ENCODE data around the gene RBMS2.

RBMS2 gene

GRCh38 chr12:56602239-56602638, 80.6 kb downstream of the RBMS2 start:
- in situ Hi-C loops (cut with HindIII; ENCODE audit: low pct_unique_long_range_greater_than_20kb, low sequenced_read_pairs): no loop called here
- DNase-seq (ENCODE audit: low read depth in 1 of 2, low spot score in 1 of 2): no peak
- no peak for TF ChIP-seq JUND (IDR thresholded peaks at IDR 0.05; ENCODE audit: low read depth)

- in situ Hi-C loops (cut with HindIII; ENCODE audit: low pct_unique_long_range_greater_than_20kb, low sequenced_read_pairs): no loop called here
- TF ChIP-seq JUND (IDR thresholded peaks at IDR 0.05; ENCODE audit: low read depth): no peak
- DNase-seq (ENCODE audit: low read depth in 1 of 2, low spot score in 1 of 2): no peak
Observed at GRCh38 chr12:56604355-56604754, 82.7 kb downstream of the RBMS2 start.

DNA sequence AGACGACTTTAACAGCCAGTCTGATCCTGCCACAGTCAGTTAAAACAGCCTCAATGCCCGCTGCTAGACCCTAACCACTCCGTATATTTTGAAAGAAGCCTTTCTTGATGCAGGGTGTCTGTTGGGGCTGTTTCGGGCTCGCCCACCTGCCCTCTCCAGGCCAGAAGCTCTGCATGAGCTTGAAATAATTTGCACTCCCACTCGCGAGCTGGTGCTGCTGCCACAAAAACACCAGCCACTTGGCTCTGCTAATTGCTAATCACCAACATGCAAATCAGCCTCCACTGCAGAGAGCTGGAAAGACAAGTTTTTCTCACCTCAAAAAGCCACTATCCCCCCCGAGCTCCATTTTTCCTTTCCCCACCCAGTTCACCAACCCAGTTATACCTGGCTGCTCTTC, 93.0 kb downstream of the RBMS2 start:
- DNase-seq (ENCODE audit: low read depth in 1 of 2, low spot score in 1 of 2): no peak
- TF ChIP-seq JUND (IDR thresholded peaks at IDR 0.05; ENCODE audit: low read depth): no peak
- in situ Hi-C loops (cut with HindIII; ENCODE audit: low pct_unique_long_range_greater_than_20kb, low sequenced_read_pairs): no loop called here

DNA sequence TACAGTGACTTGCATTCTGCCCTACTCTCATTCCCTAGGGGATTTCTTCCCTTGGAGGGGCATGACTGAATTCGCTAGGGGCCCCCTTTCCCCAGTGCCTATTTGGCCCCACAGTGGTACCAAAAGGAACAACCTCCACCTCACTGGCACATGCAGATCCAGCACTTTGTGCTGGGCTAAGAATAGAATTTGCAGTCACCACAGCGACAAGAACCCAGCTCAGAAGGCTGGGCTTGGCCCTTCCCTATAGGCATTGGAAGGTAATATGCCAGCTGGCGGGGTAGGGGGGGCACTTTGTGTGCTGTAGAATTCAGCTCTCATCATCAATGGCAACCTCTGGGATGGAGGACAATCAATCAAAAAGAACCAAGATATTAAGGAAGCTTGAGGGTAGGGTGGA, 94.6 kb downstream of the RBMS2 start:
- no peak for DNase-seq (ENCODE audit: low read depth in 1 of 2, low spot score in 1 of 2)
- in situ Hi-C loops (cut with HindIII; ENCODE audit: low pct_unique_long_range_greater_than_20kb, low sequenced_read_pairs): no loop called here
- no peak for TF ChIP-seq JUND (IDR thresholded peaks at IDR 0.05; ENCODE audit: low read depth)

GRCh38 chr12:56616925-56617324, 95.3 kb downstream of the RBMS2 start:
- TF ChIP-seq JUND (IDR thresholded peaks at IDR 0.05; ENCODE audit: low read depth): no peak
- DNase-seq (ENCODE audit: low read depth in 1 of 2, low spot score in 1 of 2): no peak
- in situ Hi-C loops (cut with HindIII; ENCODE audit: low pct_unique_long_range_greater_than_20kb, low sequenced_read_pairs): no loop called here

DNA sequence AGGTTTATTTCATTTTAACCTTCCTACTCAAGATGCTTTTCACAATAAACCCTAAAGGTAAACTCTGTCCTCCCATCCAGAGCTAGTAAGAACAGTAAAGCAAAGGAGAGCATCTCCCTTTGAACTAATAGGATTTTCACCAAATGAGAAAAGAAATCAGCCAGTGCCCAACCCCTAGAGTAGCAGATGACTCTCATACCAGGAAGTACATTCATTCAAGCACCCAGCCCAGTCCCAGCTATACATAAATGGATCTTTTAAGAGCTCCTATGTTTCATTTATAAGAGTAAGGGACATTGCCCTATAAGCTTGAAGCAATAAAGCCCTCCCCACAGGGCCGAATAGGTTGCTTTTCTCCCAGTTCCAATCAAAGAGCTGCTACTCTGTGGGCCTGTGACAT, 100.9 kb downstream of the RBMS2 start:
- in situ Hi-C loops (cut with HindIII; ENCODE audit: low pct_unique_long_range_greater_than_20kb, low sequenced_read_pairs): no loop called here
- no peak for TF ChIP-seq JUND (IDR thresholded peaks at IDR 0.05; ENCODE audit: low read depth)
- DNase-seq (ENCODE audit: low read depth in 1 of 2, low spot score in 1 of 2): no peak

GRCh38 chr12:56626701-56627100, 105.1 kb downstream of the RBMS2 start:
- no peak for TF ChIP-seq JUND (IDR thresholded peaks at IDR 0.05; ENCODE audit: low read depth)
- in situ Hi-C loops (cut with HindIII; ENCODE audit: low pct_unique_long_range_greater_than_20kb, low sequenced_read_pairs): no loop called here
- DNase-seq (ENCODE audit: low read depth in 1 of 2, low spot score in 1 of 2): no peak

GRCh38 chr12:56628671-56629458, 107.2 kb downstream of the RBMS2 start:
- in situ Hi-C loops (cut with HindIII; ENCODE audit: low pct_unique_long_range_greater_than_20kb, low sequenced_read_pairs): no loop called here
- peak in 1 of 2 experiments; percentile 46 for DNase-seq (ENCODE audit: low read depth in 1 of 2, low spot score in 1 of 2)
- no peak for TF ChIP-seq JUND (IDR thresholded peaks at IDR 0.05; ENCODE audit: low read depth)

DNA sequence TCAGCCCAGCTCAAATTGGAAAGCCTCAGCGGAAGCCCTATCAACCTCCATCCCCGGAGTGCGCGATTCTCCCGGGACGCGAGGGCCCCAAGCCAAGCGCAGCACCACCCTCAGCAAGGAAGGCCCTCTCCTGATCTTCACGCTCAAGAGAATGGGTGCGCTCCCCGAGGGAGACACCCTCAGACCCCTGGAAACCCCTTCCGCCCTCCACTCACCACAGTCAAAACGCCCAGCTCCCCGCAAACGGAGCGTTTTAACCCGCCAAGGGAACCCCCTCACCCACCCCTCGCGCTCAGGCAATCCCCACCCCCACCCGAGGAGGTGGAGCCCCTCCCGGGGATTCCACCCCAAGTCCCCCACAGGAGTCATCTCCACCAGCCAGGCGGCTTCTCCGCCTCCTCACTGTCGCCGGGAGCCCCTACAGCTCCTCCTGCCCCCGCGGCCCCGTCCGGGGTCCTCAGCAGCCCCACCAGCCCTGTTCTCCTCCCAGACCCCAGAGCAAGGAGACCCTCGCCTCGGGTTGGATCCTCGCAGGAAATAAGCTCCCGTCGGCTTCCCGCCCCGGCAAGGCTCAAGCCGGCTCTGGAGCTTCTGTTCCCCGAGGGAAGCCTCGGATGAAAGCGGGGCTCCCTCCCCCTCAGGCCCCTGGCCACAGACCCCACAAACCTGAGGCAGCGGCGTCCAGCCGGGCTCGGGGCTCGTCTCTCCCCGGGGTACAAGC, 108.0 kb downstream of the RBMS2 start:
- in situ Hi-C loops (cut with HindIII; ENCODE audit: low pct_unique_long_range_greater_than_20kb, low sequenced_read_pairs): no loop called here
- no peak for DNase-seq (ENCODE audit: low read depth in 1 of 2, low spot score in 1 of 2)
- no peak for TF ChIP-seq JUND (IDR thresholded peaks at IDR 0.05; ENCODE audit: low read depth)

DNA sequence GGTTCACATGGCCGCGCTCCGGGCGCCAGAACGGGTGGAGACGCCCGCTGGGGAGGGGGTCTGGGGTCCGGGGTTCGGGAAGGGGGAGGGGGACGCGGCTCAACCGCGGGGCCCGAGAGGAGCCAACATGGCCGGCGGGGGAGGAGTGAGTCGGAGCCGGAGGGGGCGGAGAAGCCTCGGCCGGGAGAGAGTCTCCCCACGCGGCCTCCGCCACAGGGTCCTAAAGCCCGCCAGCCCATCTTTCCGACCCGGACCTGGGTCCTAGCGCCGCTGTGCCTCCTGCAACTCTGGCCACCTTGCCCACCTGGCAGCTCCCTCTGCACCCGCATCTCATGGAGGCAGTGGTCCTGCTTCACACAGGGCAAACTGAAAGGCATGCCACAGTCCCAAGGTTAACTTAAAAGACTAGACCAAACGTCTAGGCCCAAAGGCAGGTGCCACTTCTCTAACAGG, 108.6 kb downstream of the RBMS2 start, which contains the start of gene BAZ2A:
TSS of gene BAZ2A (minus strand) at position 147 of the 453 bp plus-strand sequence. CDS start 12,796 bp downstream, outside the sequence.
- DNase-seq (ENCODE audit: low read depth in 1 of 2, low spot score in 1 of 2): peak; percentile 87 to 90
- in situ Hi-C loops (cut with HindIII; ENCODE audit: low pct_unique_long_range_greater_than_20kb, low sequenced_read_pairs): no loop called here
- TF ChIP-seq JUND (IDR thresholded peaks at IDR 0.05; ENCODE audit: low read depth): no peak

- TF ChIP-seq JUND (IDR thresholded peaks at IDR 0.05; ENCODE audit: low read depth): no peak
- DNase-seq (ENCODE audit: low read depth in 1 of 2, low spot score in 1 of 2): peak; percentile 88 to 90
- in situ Hi-C loops (cut with HindIII; ENCODE audit: low pct_unique_long_range_greater_than_20kb, low sequenced_read_pairs): no loop called here
Observed at GRCh38 chr12:56631790-56632700, 110.4 kb downstream of the RBMS2 start.

- DNase-seq (ENCODE audit: low read depth in 1 of 2, low spot score in 1 of 2): no peak
- in situ Hi-C loops (cut with HindIII; ENCODE audit: low pct_unique_long_range_greater_than_20kb, low sequenced_read_pairs): no loop called here
- no peak for TF ChIP-seq JUND (IDR thresholded peaks at IDR 0.05; ENCODE audit: low read depth)
Observed at GRCh38 chr12:56632701-56633467, 111.3 kb downstream of the RBMS2 start.
